ENCODE data around the gene MTNR1A. TPM values are rescaled to one million over a fixed set of nuclear protein-coding genes. Genes with fewer than 3 reads are reported as not detected.

The MTNR1A gene
- total RNA-seq, 5 donors from 2014 or later (not counting 1 experiment from before 2014, with no cell fraction given) = not detected

GRCh38 chr4:186596346-186596745, 41.0 kb upstream of the MTNR1A start:
- H3K4me1 Mint-ChIP-seq = no peaks in the 10 kb centered on the region
- no peaks in the 10 kb centered on the region for H3K4me1 ChIP-seq (ENCODE audit: control insufficient read depth in 1 of 2, extremely low read depth in 1 of 2, insufficient read depth in 2 of 2, low read length in 2 of 2)
- POLR2A ChIA-PET = interaction anchor here in 1 of 2 donors (0.5 kb wide), 1 partner anchor 16 kb away, joined by 7 read pairs; no protein-coding TSS in a partner anchor
- peaks cover 0 to 1% of the 10 kb centered on the region in 2 donors for H3K27me3 Mint-ChIP-seq
- H3K27me3 ChIP-seq (replicated peaks in 1 of 2; ENCODE audit: control insufficient read depth in 2 of 2, extremely low read depth in 1 of 2, insufficient read depth in 2 of 2, low read length in 1 of 2) = no peaks in the 10 kb centered on the region
- no peaks in the 10 kb centered on the region for H3K9me3 Mint-ChIP-seq
- H3K4me3 Mint-ChIP-seq = no peak overlapping the region
- CTCF ChIA-PET = no interaction called here
- H3K4me3 ChIP-seq (ENCODE audit: control insufficient read depth in 1 of 2, extremely low read depth in 1 of 2, low read length in 1 of 2) = no peak overlapping the region
- WGBS (ENCODE audit: insufficient coverage) = 89% methylated on average over 10 of the region's 12 CpGs
- no peak for DNase-seq
- no peaks in the 10 kb centered on the region for H3K36me3 Mint-ChIP-seq
- no peak overlapping the region for H3K27ac Mint-ChIP-seq
- no peaks in the 10 kb centered on the region for H3K9me3 ChIP-seq
- ATAC-seq (replicated peaks in 1 of 4) = no peak
- H3K27ac ChIP-seq (ENCODE audit: low read length) = no peak overlapping the region
- no peaks in the 10 kb centered on the region for H3K36me3 ChIP-seq (ENCODE audit: control insufficient read depth in 2 of 2, extremely low read depth in 1 of 2, insufficient read depth in 1 of 2, low read length in 1 of 2)

GRCh38 chr4:186593587-186593973, 38.2 kb upstream of the MTNR1A start:
- H3K36me3 ChIP-seq (ENCODE audit: control insufficient read depth in 2 of 2, extremely low read depth in 1 of 2, insufficient read depth in 1 of 2, low read length in 1 of 2) = no peaks in the 10 kb centered on the region
- no peaks in the 10 kb centered on the region for H3K36me3 Mint-ChIP-seq
- ATAC-seq (replicated peaks in 1 of 4) (no peak), DNase-seq (no peak)
- 70% methylated on average over 4 of the region's 7 CpGs for WGBS (ENCODE audit: insufficient coverage)
- POLR2A ChIA-PET = no interaction called here
- H3K27ac Mint-ChIP-seq = no peak overlapping the region
- no peaks in the 10 kb centered on the region for H3K4me1 ChIP-seq (ENCODE audit: control insufficient read depth in 1 of 2, extremely low read depth in 1 of 2, insufficient read depth in 2 of 2, low read length in 2 of 2)
- peaks cover 0 to 1% of the 10 kb centered on the region in 2 donors for H3K27me3 Mint-ChIP-seq
- no peak overlapping the region for H3K4me3 ChIP-seq (ENCODE audit: control insufficient read depth in 1 of 2, extremely low read depth in 1 of 2, low read length in 1 of 2)
- no peaks in the 10 kb centered on the region for H3K9me3 Mint-ChIP-seq
- CTCF ChIA-PET = no interaction called here
- no peaks in the 10 kb centered on the region for H3K9me3 ChIP-seq
- H3K4me3 Mint-ChIP-seq = no peak overlapping the region
- H3K27ac ChIP-seq (ENCODE audit: low read length) = no peak overlapping the region
- H3K27me3 ChIP-seq (replicated peaks in 1 of 2; ENCODE audit: control insufficient read depth in 2 of 2, extremely low read depth in 1 of 2, insufficient read depth in 2 of 2, low read length in 1 of 2) = no peaks in the 10 kb centered on the region
- no peaks in the 10 kb centered on the region for H3K4me1 Mint-ChIP-seq

GRCh38 chr4:186592966-186593586, 37.7 kb upstream of the MTNR1A start:
- POLR2A ChIA-PET = no interaction called here

DNA sequence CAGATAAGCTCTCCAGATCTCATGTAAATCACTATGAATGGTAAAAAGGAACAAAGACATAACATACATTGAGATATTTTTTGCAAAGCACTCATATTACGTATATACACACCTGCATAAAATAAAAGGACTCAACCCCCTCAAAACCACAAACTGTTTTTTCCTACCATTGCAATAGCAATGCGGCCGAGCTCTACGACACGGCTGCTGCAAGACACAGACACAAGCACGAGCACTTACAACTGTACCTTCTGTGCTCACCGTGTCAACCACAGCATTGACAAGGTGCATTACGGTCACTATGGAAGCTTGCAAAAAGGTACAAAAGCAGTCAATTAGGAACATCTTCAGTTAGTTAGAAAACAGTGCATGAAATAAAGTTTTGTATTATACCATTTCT, 37.1 kb upstream of the MTNR1A start:
- CTCF ChIA-PET = interaction anchor here (0.6 to 0.7 kb wide), 2 partner anchors 17 to 51 kb away, joined by 3 read pairs; no protein-coding TSS in a partner anchor
- H3K27me3 Mint-ChIP-seq = no peaks in the 10 kb centered on the region
- H3K9me3 Mint-ChIP-seq = no peaks in the 10 kb centered on the region
- Histone ChIP-seq H3K9me3 (no peaks in the 10 kb centered on the region), H3K27me3 (replicated peaks in 1 of 2; ENCODE audit: control insufficient read depth in 2 of 2, extremely low read depth in 1 of 2, insufficient read depth in 2 of 2, low read length in 1 of 2) (no peaks in the 10 kb centered on the region), H3K4me3 (ENCODE audit: control insufficient read depth in 1 of 2, extremely low read depth in 1 of 2, low read length in 1 of 2) (no peak overlapping the region), H3K4me1 (ENCODE audit: control insufficient read depth in 1 of 2, extremely low read depth in 1 of 2, insufficient read depth in 2 of 2, low read length in 2 of 2) (no peaks in the 10 kb centered on the region), H3K27ac (ENCODE audit: low read length) (no peak overlapping the region), H3K36me3 (ENCODE audit: control insufficient read depth in 2 of 2, extremely low read depth in 1 of 2, insufficient read depth in 1 of 2, low read length in 1 of 2) (no peaks in the 10 kb centered on the region)
- ATAC-seq (replicated peaks in 1 of 4) (no peak), DNase-seq (no peak)
- POLR2A ChIA-PET = no interaction called here
- WGBS (ENCODE audit: insufficient coverage) = 58% methylated on average over 7 of the region's 8 CpGs
- H3K27ac Mint-ChIP-seq = no peak overlapping the region
- no peak overlapping the region for H3K4me3 Mint-ChIP-seq
- H3K4me1 Mint-ChIP-seq = no peaks in the 10 kb centered on the region
- H3K36me3 Mint-ChIP-seq = no peaks in the 10 kb centered on the region

More at GRCh38 chr4:186592966-186593586, 37.7 kb upstream of the MTNR1A start:
- CTCF ChIA-PET = interaction anchor here in 1 of 2 donors (0.7 kb wide), 1 partner anchor 52 kb away, joined by 3 read pairs; no protein-coding TSS in a partner anchor
- no peaks in the 10 kb centered on the region for H3K4me1 Mint-ChIP-seq
- Histone ChIP-seq H3K4me1 (ENCODE audit: control insufficient read depth in 1 of 2, extremely low read depth in 1 of 2, insufficient read depth in 2 of 2, low read length in 2 of 2) (no peaks in the 10 kb centered on the region), H3K27ac (ENCODE audit: low read length) (no peak overlapping the region), H3K4me3 (ENCODE audit: control insufficient read depth in 1 of 2, extremely low read depth in 1 of 2, low read length in 1 of 2) (no peak overlapping the region), H3K9me3 (no peaks in the 10 kb centered on the region), H3K27me3 (replicated peaks in 1 of 2; ENCODE audit: control insufficient read depth in 2 of 2, extremely low read depth in 1 of 2, insufficient read depth in 2 of 2, low read length in 1 of 2) (no peaks in the 10 kb centered on the region), H3K36me3 (ENCODE audit: control insufficient read depth in 2 of 2, extremely low read depth in 1 of 2, insufficient read depth in 1 of 2, low read length in 1 of 2) (no peaks in the 10 kb centered on the region)
- peaks cover 0 to 1% of the 10 kb centered on the region in 2 donors for H3K27me3 Mint-ChIP-seq
- no peak for ATAC-seq (replicated peaks in 1 of 4)
- no peak for DNase-seq
- no peaks in the 10 kb centered on the region for H3K36me3 Mint-ChIP-seq
- H3K9me3 Mint-ChIP-seq = no peaks in the 10 kb centered on the region
- WGBS (ENCODE audit: insufficient coverage) = 86% methylated on average over 7 of the region's 13 CpGs
- no peak overlapping the region for H3K27ac Mint-ChIP-seq
- H3K4me3 Mint-ChIP-seq = no peak overlapping the region

DNA sequence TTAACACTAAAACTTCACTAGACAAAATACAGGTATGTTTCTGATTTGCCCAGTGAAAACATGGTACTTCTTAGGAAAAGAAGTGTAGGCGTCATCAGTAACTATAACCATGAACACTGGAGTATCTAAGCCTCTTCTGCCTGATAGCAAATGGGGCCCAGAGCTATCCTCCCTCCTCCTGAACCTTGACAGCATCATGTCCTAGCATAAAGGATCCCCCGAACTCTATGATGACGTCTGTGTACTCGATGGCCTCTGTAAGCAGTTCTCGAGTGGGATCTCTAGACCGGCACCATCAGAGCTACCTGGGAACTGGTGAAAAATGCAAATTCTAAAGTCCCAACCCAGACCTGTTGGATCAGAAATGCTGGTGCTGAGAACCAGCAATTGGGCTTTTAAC, 36.3 kb upstream of the MTNR1A start:
- Histone ChIP-seq H3K27ac (ENCODE audit: low read length) (no peak overlapping the region), H3K27me3 (replicated peaks in 1 of 2; ENCODE audit: control insufficient read depth in 2 of 2, extremely low read depth in 1 of 2, insufficient read depth in 2 of 2, low read length in 1 of 2) (no peaks in the 10 kb centered on the region), H3K9me3 (no peaks in the 10 kb centered on the region), H3K4me3 (ENCODE audit: control insufficient read depth in 1 of 2, extremely low read depth in 1 of 2, low read length in 1 of 2) (no peak overlapping the region), H3K36me3 (ENCODE audit: control insufficient read depth in 2 of 2, extremely low read depth in 1 of 2, insufficient read depth in 1 of 2, low read length in 1 of 2) (no peaks in the 10 kb centered on the region), H3K4me1 (ENCODE audit: control insufficient read depth in 1 of 2, extremely low read depth in 1 of 2, insufficient read depth in 2 of 2, low read length in 2 of 2) (no peaks in the 10 kb centered on the region)
- Mint-ChIP-seq H3K27me3 (no peaks in the 10 kb centered on the region), H3K4me1 (no peaks in the 10 kb centered on the region), H3K27ac (no peak overlapping the region), H3K9me3 (no peaks in the 10 kb centered on the region), H3K4me3 (no peak overlapping the region), H3K36me3 (no peaks in the 10 kb centered on the region)
- no peak for DNase-seq
- WGBS (ENCODE audit: insufficient coverage) = 97% methylated on average over 4 of the region's 6 CpGs
- ChIA-PET CTCF (interaction anchor here in 1 of 2 donors (1.2 kb wide), 1 partner anchor 14 kb away, joined by 3 read pairs; no protein-coding TSS in a partner anchor), POLR2A (no interaction called here)
- ATAC-seq (replicated peaks in 1 of 4) = no peak

DNA sequence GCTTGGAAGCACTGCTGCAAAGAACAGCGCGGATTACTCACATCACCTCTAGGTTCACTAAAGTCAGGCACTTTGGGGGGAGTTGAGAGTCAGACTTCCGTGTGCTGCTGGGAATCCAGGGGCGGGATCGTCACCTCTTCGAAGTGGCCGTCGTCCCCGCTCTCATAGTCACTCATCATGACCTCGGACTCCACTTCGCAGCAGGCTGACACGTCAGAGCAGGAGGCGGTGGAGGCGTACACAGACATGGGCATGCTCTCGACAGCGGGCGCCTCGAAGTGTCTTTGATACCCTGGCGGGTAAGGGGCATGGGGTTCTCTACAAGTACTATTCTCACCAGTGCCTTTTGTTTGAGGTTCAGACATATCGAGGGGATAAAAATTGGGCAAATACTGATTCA, 33.1 kb upstream of the MTNR1A start:
- Histone ChIP-seq H3K4me1 (ENCODE audit: control insufficient read depth in 1 of 2, extremely low read depth in 1 of 2, insufficient read depth in 2 of 2, low read length in 2 of 2) (no peaks in the 10 kb centered on the region), H3K27ac (ENCODE audit: low read length) (no peak overlapping the region), H3K36me3 (ENCODE audit: control insufficient read depth in 2 of 2, extremely low read depth in 1 of 2, insufficient read depth in 1 of 2, low read length in 1 of 2) (no peaks in the 10 kb centered on the region), H3K4me3 (ENCODE audit: control insufficient read depth in 1 of 2, extremely low read depth in 1 of 2, low read length in 1 of 2) (no peak overlapping the region), H3K9me3 (no peaks in the 10 kb centered on the region), H3K27me3 (replicated peaks in 1 of 2; ENCODE audit: control insufficient read depth in 2 of 2, extremely low read depth in 1 of 2, insufficient read depth in 2 of 2, low read length in 1 of 2) (no peaks in the 10 kb centered on the region)
- Mint-ChIP-seq H3K4me3 (no peak overlapping the region), H3K4me1 (no peaks in the 10 kb centered on the region), H3K36me3 (no peaks in the 10 kb centered on the region), H3K27me3 (no peaks in the 10 kb centered on the region), H3K27ac (no peak overlapping the region), H3K9me3 (no peaks in the 10 kb centered on the region)
- ATAC-seq (replicated peaks in 1 of 4) = no peak
- ChIA-PET POLR2A (no interaction called here), CTCF (interaction anchor here in 1 of 2 donors (1.3 kb wide), 1 partner anchor 523 kb away, joined by 3 read pairs; no protein-coding TSS in a partner anchor)
- 94% methylated on average over 19 of the region's 20 CpGs for WGBS (ENCODE audit: insufficient coverage)
- DNase-seq = no peak
